Neuronal stem cell (in vitro differentiated cells): ENCODE results near the gene TMF1.
A peak's percentile ranks its signal among the peaks of the same experiment; 100 is the strongest.

Experiments used
- DNase-seq: peaks from one replicate; pipeline ENCODE4 v3.0.0-alpha.2; 2013; ENCODE audit warnings: low spot score
- H2AFZ ChIP-seq: one replicate; pipeline ENCODE4 v1.6.1; 2013; ENCODE audit warnings: mild to moderate bottlenecking, low read length, inconsistent platforms
- H2AK5ac ChIP-seq: 2 replicates; pipeline ENCODE4 v1.6.1; 2013; ENCODE audit warnings: low read depth, mild to moderate bottlenecking, inconsistent platforms, low read length, moderate library complexity, mixed read lengths
- H2BK120ac ChIP-seq: 2 replicates; pipeline ENCODE4 v1.6.1; 2013; ENCODE audit warnings: low read depth, mild to moderate bottlenecking, inconsistent platforms, low read length, moderate library complexity, mixed read lengths
- H2BK12ac ChIP-seq: one replicate; pipeline ENCODE4 v1.6.1; 2013; ENCODE audit warnings: low read length, inconsistent platforms
- H2BK15ac ChIP-seq: 2 replicates; pipeline ENCODE4 v1.6.1; 2013; ENCODE audit warnings: mild to moderate bottlenecking, low read length, inconsistent platforms, mixed read lengths
- H2BK5ac ChIP-seq: one replicate; pipeline ENCODE4 v1.6.1; 2013; ENCODE audit warnings: inconsistent platforms, mild to moderate bottlenecking, low read length, moderate library complexity
- H3K14ac ChIP-seq: one replicate; pipeline ENCODE4 v1.6.1; 2013; ENCODE audit warnings: low read length, inconsistent platforms
- H3K18ac ChIP-seq: 2 replicates; pipeline ENCODE4 v1.6.1; 2013; ENCODE audit warnings: low read length, inconsistent platforms
- H3K23ac ChIP-seq: 2 replicates; pipeline ENCODE4 v1.6.1; 2013; ENCODE audit warnings: low read depth, mild to moderate bottlenecking, mixed read lengths, low read length, inconsistent platforms; ENCODE audit not compliant: poor library complexity
- H3K27ac ChIP-seq: replicated peaks from 3 replicates; pipeline ENCODE4 v1.5.1; 2013; ENCODE audit warnings: low read length, inconsistent platforms
- H3K27me3 ChIP-seq, 3 experiments: 2 replicates each; pipeline ENCODE4 v1.6.1; 2013; ENCODE audit warnings: low read length in 3 of 3, mild to moderate bottlenecking in 2 of 3, inconsistent platforms in 1 of 3, low read depth in 1 of 3, mixed read lengths in 1 of 3, moderate library complexity in 1 of 3; ENCODE audit not compliant: control insufficient read depth in 3 of 3, insufficient read depth in 3 of 3
- H3K36me3 ChIP-seq, 2 donors: replicated peaks in 1 of 2; 2 replicates each; pipeline ENCODE4 v1.6.1; 2013; ENCODE audit warnings: low read length in 2 of 2; ENCODE audit not compliant: control insufficient read depth in 2 of 2, insufficient read depth in 2 of 2
- H3K4ac ChIP-seq: 2 replicates; pipeline ENCODE4 v1.6.1; 2013; ENCODE audit warnings: inconsistent platforms, mild to moderate bottlenecking, low read length, moderate library complexity
- H3K4me1 ChIP-seq, 2 donors: 1 replicate in 1 of 2; 2 replicates in 1 of 2; pipeline ENCODE4 v1.6.1; 2013; ENCODE audit warnings: low read length in 2 of 2, low read depth in 1 of 2; ENCODE audit not compliant: control insufficient read depth in 2 of 2, insufficient read depth in 1 of 2
- H3K4me2 ChIP-seq: one replicate; pipeline ENCODE4 v1.6.1; 2013; ENCODE audit warnings: mild to moderate bottlenecking, low read length, inconsistent platforms; ENCODE audit not compliant: insufficient read depth, poor library complexity, severe bottlenecking
- H3K4me3 ChIP-seq, 2 donors: 2 replicates each; pipeline ENCODE4 v1.5.1; 2013; ENCODE audit warnings: low read length in 2 of 2, mild to moderate bottlenecking in 2 of 2, inconsistent platforms in 1 of 2, moderate library complexity in 1 of 2
- H3K79me1 ChIP-seq: one replicate; pipeline ENCODE4 v1.6.1; 2013; ENCODE audit warnings: low read depth, mild to moderate bottlenecking, inconsistent platforms, low read length, moderate library complexity
- H3K9ac ChIP-seq: one replicate; pipeline ENCODE4 v1.6.1; 2013; ENCODE audit warnings: mild to moderate bottlenecking, low read depth, low read length, inconsistent platforms; ENCODE audit not compliant: poor library complexity
- H3K9me3 ChIP-seq, 2 donors: replicated peaks in 1 of 2; 2 replicates each; pipeline versions ENCODE3 to v1.6.1; 2013; ENCODE audit warnings: low read length in 2 of 2, mild to moderate bottlenecking in 2 of 2, inconsistent platforms in 1 of 2, low read depth in 1 of 2, mixed read lengths in 1 of 2, moderate library complexity in 1 of 2; ENCODE audit not compliant: control insufficient read depth in 2 of 2, insufficient read depth in 1 of 2
- H4K8ac ChIP-seq: one replicate; pipeline ENCODE4 v1.6.1; 2013; ENCODE audit warnings: low read depth, mild to moderate bottlenecking, inconsistent platforms, low read length, moderate library complexity
- H4K91ac ChIP-seq: one replicate; pipeline ENCODE4 v1.6.1; 2013; ENCODE audit warnings: low read length, low read depth, mild to moderate bottlenecking, inconsistent platforms; ENCODE audit not compliant: poor library complexity
- WGBS, 2 donors: extraction: QIAGEN DNeasy Blood & Tissue Kit; methylation state at CpG; one replicate each; pipeline ENCODE4 v1.1.7; 2013; ENCODE audit warnings: missing lambda C conversion rate in 2 of 2, mixed read lengths in 1 of 2; ENCODE audit not compliant: insufficient read length in 2 of 2, insufficient replicate concordance in 1 of 2; ENCODE audit errors: extremely low coverage in 2 of 2; 5-methylcytosine and 5-hydroxymethylcytosine counted together

Gene TMF1

DNA sequence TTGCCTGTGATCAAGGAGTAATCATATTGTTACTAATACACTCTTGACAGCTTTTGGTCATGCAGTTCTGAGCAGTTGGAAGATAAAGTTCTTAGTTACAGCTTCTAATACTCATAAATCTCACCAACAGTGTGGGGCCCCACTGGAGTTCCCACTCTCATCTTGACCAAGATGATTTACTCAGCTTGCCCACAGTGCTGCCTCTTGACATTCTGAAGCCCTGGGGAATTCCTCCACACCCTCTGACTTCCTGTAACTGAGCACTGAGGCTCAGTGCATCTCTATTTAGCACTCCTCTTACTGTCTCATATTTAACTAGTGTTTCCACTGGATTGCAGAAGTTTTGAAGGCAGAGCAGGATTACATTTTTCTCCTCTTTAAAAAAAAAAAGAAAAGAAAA is 30.7 kb upstream of the TMF1 start:
- no peak overlapping the region for H3K4me3 ChIP-seq
- H3K79me1 ChIP-seq, result peaks cover 4% of the 10 kb centered on the region
- DNase-seq, result no peak
- H3K27ac ChIP-seq, result no peak overlapping the region
- H3K9me3 ChIP-seq, result no peaks in the 10 kb centered on the region
- peaks cover 14 to 29% of the 10 kb centered on the region in 2 donors for H3K4me1 ChIP-seq
- no peak overlapping the region for H3K9ac ChIP-seq
- H3K23ac ChIP-seq, result no peak overlapping the region
- H3K4ac ChIP-seq, result no peak overlapping the region
- no peak overlapping the region for H3K4me2 ChIP-seq
- H3K36me3 ChIP-seq, result peaks cover 0 to 10% of the 10 kb centered on the region in 2 donors
- H2BK12ac ChIP-seq, result no peak overlapping the region
- no peak overlapping the region for H3K18ac ChIP-seq
- H4K91ac ChIP-seq, result no peak overlapping the region
- no peaks in the 10 kb centered on the region for H3K27me3 ChIP-seq
- no peak overlapping the region for H2BK120ac ChIP-seq
- no peak overlapping the region for H4K8ac ChIP-seq
- H3K14ac ChIP-seq, result no peak overlapping the region
- H2AK5ac ChIP-seq, result no peak overlapping the region
- H2BK5ac ChIP-seq, result no peak overlapping the region
- H2AFZ ChIP-seq, result peak overlapping the region; percentile 56
- no peak overlapping the region for H2BK15ac ChIP-seq

DNA sequence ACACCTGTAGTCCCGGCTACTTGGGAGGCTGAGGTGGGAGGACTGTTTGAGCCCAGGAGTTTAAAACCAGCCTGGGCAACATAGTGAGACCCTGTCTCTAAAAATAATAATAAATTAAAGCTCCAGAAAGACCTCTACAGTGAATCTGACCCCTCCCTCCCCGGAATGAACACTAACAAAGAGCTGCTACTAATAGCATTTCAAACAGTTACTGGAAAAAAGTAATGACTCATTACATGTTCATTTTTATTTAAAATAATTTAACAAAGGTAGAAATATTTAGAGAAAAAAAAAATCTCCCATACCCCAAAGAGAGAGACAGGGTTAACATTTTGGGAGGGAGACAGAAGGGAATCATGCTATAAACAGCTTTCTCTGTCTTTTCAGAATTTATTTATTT is 30.2 kb upstream of the TMF1 start:
- H3K14ac ChIP-seq, result no peak overlapping the region
- H2BK5ac ChIP-seq, result no peak overlapping the region
- H3K4me2 ChIP-seq, result no peak overlapping the region
- H4K91ac ChIP-seq, result no peak overlapping the region
- no peak overlapping the region for H2AFZ ChIP-seq
- WGBS, 2 donors, result no CpG with 5 or more reads among the region's 2 CpGs
- H2BK15ac ChIP-seq, result no peak overlapping the region
- no peak overlapping the region for H2BK12ac ChIP-seq
- H3K9ac ChIP-seq, result no peak overlapping the region
- no peak for DNase-seq
- no peak overlapping the region for H2BK120ac ChIP-seq
- H3K36me3 ChIP-seq, result peaks cover 0 to 13% of the 10 kb centered on the region in 2 donors
- no peak overlapping the region for H4K8ac ChIP-seq
- no peaks in the 10 kb centered on the region for H3K9me3 ChIP-seq
- H3K79me1 ChIP-seq, result peaks cover 4% of the 10 kb centered on the region
- H3K23ac ChIP-seq, result no peak overlapping the region
- no peak overlapping the region for H2AK5ac ChIP-seq
- H3K27me3 ChIP-seq, result no peaks in the 10 kb centered on the region
- H3K27ac ChIP-seq, result no peak overlapping the region
- H3K18ac ChIP-seq, result no peak overlapping the region
- H3K4ac ChIP-seq, result no peak overlapping the region
- peaks cover 14 to 29% of the 10 kb centered on the region in 2 donors for H3K4me1 ChIP-seq
- no peak overlapping the region for H3K4me3 ChIP-seq

DNA sequence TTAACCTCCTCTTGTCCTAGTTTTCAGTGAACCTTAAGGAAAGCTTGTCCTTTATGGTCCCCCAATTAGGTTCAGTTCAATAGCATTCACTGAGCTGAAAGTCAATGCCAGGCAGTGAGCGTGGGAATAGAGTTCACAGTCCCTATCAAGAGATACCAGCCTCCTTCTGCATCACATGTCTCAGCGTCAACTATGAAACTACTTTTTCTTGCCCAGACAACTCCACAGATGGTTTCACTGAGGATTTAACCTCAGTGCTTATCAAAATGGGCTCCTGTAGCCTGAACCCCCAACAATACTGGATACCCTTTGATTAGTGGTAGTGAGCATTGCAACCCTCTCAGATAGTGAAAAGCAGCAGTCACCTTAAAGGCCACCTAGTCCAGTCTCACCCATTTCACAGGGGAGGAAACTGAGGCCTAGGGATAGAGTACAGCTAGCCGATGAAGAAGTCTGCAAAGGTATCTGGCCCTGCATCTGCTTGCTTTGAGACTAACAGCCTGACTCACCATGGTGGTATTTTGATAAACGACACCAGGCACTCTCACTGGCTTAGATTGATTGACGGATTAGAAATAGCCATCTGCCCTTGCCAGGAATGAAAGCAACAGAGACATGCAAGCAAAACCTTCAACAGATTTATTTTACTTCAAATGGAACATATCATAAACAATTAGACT is 29.6 kb upstream of the TMF1 start:
- Histone ChIP-seq H2BK15ac (no peak overlapping the region), H3K9me3 (no peaks in the 10 kb centered on the region), H3K4me3 (no peak overlapping the region), H3K4ac (no peak overlapping the region), H3K4me1 (peaks cover 14 to 29% of the 10 kb centered on the region in 2 donors), H2AK5ac (no peak overlapping the region), H3K23ac (no peak overlapping the region), H3K4me2 (no peak overlapping the region), H3K36me3 (peaks cover 0 to 16% of the 10 kb centered on the region in 2 donors), H3K9ac (no peak overlapping the region), H2BK120ac (no peak overlapping the region), H3K14ac (no peak overlapping the region), H2BK12ac (no peak overlapping the region), H2BK5ac (no peak overlapping the region), H3K27ac (no peak overlapping the region), H3K27me3 (no peaks in the 10 kb centered on the region), H2AFZ (no peak overlapping the region), H4K8ac (no peak overlapping the region), H4K91ac (no peak overlapping the region), H3K18ac (no peak overlapping the region), H3K79me1 (peaks cover 4% of the 10 kb centered on the region)
- DNase-seq, result no peak
- WGBS, 2 donors, result no CpG with 5 or more reads among the region's 5 CpGs

GRCh38 chr3:69080233-69080920 is 28.2 kb upstream of the TMF1 start, which contains the start of gene UBA3:
Gene UBA3 (minus strand): TSS chr3:69080365. CDS start chr3:69080353, 12 bp downstream.
- H3K4me1 ChIP-seq, result peaks cover 5 to 21% of the 10 kb centered on the region in 2 donors
- no peak within 1 kb of the TSS for H2BK15ac ChIP-seq
- WGBS, 2 donors, result no CpG with 5 or more reads among the region's 37 CpGs
- peak within 1 kb of the TSS; percentile 85 for H2AFZ ChIP-seq
- peaks cover 4% of the 10 kb centered on the region for H3K79me1 ChIP-seq
- peak; percentile 77 for DNase-seq
- peak within 1 kb of the TSS; percentile 73 for H3K18ac ChIP-seq
- H3K14ac ChIP-seq, result no peak within 1 kb of the TSS
- H4K91ac ChIP-seq, result no peak within 1 kb of the TSS
- peak within 1 kb of the TSS; percentile 96 for H3K23ac ChIP-seq
- peak within 1 kb of the TSS; percentile 59 for H3K4me2 ChIP-seq
- no peaks in the 10 kb centered on the region for H3K9me3 ChIP-seq
- no peak within 1 kb of the TSS for H2BK12ac ChIP-seq
- H2BK120ac ChIP-seq, result peak within 1 kb of the TSS; percentile 73
- H3K4ac ChIP-seq, result no peak within 1 kb of the TSS
- H3K9ac ChIP-seq, result peak within 1 kb of the TSS; percentile 65
- H3K27ac ChIP-seq, result no peak within 1 kb of the TSS
- no peaks in the 10 kb centered on the region for H3K27me3 ChIP-seq
- no peak within 1 kb of the TSS for H2AK5ac ChIP-seq
- H4K8ac ChIP-seq, result no peak within 1 kb of the TSS
- peaks cover 0 to 29% of the 10 kb centered on the region in 2 donors for H3K36me3 ChIP-seq
- H2BK5ac ChIP-seq, result no peak within 1 kb of the TSS
- H3K4me3 ChIP-seq, result peak within 1 kb of the TSS; percentile 87 to 89
